K562 (cell line): ENCODE results near the gene ST6GALNAC5.

Source experiments
- CTBP1 ChIP-seq: fragments of 450-650 bp; IDR thresholded peaks from 2 replicates; pipeline ENCODE4 v1.6.1; 2016; ENCODE audit warnings: borderline replicate concordance
- POLR2AphosphoS5 ChIP-seq: IDR thresholded peaks from 2 replicates; pipeline ENCODE4 v1.6.1; 2011; ENCODE audit warnings: mild to moderate bottlenecking, low read depth, low read length, moderate library complexity; ENCODE audit not compliant: control insufficient read depth, insufficient read depth
- SREBF2 ChIP-seq: sonication (generic); formaldehyde crosslinking; IDR thresholded peaks from 2 replicates; pipeline ENCODE4 v1.4.0; 2020; ENCODE audit warnings: mild to moderate bottlenecking, missing genetic modification reagents
- ZBED1 ChIP-seq: IDR thresholded peaks from 2 replicates; pipeline ENCODE4 v1.6.1; 2014
- TF ChIP-seq, protein P1 (sequence below): fragments of 200-800 bp; sonication (Bioruptor generic); IDR thresholded peaks from 2 replicates; pipeline ENCODE4 v1.6.1; 2016; ENCODE audit warnings: missing genetic modification characterization, missing compliant biosample characterization
- TF ChIP-seq, protein P2 (sequence below): sonication (generic); formaldehyde crosslinking; IDR thresholded peaks from 2 replicates; pipeline ENCODE4 v1.8.1; 2022; ENCODE audit warnings: missing genetic modification reagents
- TF ChIP-seq, protein P3 (sequence below): fragments of 450-650 bp; IDR thresholded peaks from 2 replicates; pipeline ENCODE4 v1.6.1; 2017; ENCODE audit warnings: antibody characterized with exemption, mild to moderate bottlenecking

DNA sequence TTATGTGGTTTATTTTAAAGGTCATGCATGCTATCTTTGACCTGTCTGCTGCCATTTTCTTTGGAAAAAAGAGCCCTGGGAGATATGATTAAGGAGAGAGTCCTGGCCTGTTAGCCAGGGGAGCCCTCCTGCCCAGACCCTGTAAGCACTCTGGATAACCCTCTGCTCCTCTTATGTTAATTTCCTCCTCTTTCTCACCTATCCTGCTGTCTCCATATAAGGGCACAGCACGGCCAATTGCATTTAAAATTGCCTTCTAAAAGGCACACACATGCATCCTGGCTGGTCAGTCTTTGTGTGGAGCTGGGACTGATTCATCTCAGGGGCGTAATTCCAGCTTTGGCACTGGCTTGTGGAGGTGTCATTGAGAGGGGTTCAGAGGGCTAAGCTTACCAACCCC, 158.9 kb downstream of the ST6GALNAC5 start:
- TF ChIP-seq CTBP1 (no peak), POLR2AphosphoS5 (no peak), SREBF2 (CRISPR knock-in tag) (no peak), ZBED1 (no peak)
- TF ChIP-seq, protein P1, sequence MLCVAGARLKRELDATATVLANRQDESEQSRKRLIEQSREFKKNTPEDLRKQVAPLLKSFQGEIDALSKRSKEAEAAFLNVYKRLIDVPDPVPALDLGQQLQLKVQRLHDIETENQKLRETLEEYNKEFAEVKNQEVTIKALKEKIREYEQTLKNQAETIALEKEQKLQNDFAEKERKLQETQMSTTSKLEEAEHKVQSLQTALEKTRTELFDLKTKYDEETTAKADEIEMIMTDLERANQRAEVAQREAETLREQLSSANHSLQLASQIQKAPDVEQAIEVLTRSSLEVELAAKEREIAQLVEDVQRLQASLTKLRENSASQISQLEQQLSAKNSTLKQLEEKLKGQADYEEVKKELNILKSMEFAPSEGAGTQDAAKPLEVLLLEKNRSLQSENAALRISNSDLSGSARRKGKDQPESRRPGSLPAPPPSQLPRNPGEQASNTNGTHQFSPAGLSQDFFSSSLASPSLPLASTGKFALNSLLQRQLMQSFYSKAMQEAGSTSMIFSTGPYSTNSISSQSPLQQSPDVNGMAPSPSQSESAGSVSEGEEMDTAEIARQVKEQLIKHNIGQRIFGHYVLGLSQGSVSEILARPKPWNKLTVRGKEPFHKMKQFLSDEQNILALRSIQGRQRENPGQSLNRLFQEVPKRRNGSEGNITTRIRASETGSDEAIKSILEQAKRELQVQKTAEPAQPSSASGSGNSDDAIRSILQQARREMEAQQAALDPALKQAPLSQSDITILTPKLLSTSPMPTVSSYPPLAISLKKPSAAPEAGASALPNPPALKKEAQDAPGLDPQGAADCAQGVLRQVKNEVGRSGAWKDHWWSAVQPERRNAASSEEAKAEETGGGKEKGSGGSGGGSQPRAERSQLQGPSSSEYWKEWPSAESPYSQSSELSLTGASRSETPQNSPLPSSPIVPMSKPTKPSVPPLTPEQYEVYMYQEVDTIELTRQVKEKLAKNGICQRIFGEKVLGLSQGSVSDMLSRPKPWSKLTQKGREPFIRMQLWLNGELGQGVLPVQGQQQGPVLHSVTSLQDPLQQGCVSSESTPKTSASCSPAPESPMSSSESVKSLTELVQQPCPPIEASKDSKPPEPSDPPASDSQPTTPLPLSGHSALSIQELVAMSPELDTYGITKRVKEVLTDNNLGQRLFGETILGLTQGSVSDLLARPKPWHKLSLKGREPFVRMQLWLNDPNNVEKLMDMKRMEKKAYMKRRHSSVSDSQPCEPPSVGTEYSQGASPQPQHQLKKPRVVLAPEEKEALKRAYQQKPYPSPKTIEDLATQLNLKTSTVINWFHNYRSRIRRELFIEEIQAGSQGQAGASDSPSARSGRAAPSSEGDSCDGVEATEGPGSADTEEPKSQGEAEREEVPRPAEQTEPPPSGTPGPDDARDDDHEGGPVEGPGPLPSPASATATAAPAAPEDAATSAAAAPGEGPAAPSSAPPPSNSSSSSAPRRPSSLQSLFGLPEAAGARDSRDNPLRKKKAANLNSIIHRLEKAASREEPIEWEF (CRISPR knock-in tag): no peak
- TF ChIP-seq, protein P2, sequence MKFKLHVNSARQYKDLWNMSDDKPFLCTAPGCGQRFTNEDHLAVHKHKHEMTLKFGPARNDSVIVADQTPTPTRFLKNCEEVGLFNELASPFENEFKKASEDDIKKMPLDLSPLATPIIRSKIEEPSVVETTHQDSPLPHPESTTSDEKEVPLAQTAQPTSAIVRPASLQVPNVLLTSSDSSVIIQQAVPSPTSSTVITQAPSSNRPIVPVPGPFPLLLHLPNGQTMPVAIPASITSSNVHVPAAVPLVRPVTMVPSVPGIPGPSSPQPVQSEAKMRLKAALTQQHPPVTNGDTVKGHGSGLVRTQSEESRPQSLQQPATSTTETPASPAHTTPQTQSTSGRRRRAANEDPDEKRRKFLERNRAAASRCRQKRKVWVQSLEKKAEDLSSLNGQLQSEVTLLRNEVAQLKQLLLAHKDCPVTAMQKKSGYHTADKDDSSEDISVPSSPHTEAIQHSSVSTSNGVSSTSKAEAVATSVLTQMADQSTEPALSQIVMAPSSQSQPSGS: no peak
- TF ChIP-seq, protein P3, sequence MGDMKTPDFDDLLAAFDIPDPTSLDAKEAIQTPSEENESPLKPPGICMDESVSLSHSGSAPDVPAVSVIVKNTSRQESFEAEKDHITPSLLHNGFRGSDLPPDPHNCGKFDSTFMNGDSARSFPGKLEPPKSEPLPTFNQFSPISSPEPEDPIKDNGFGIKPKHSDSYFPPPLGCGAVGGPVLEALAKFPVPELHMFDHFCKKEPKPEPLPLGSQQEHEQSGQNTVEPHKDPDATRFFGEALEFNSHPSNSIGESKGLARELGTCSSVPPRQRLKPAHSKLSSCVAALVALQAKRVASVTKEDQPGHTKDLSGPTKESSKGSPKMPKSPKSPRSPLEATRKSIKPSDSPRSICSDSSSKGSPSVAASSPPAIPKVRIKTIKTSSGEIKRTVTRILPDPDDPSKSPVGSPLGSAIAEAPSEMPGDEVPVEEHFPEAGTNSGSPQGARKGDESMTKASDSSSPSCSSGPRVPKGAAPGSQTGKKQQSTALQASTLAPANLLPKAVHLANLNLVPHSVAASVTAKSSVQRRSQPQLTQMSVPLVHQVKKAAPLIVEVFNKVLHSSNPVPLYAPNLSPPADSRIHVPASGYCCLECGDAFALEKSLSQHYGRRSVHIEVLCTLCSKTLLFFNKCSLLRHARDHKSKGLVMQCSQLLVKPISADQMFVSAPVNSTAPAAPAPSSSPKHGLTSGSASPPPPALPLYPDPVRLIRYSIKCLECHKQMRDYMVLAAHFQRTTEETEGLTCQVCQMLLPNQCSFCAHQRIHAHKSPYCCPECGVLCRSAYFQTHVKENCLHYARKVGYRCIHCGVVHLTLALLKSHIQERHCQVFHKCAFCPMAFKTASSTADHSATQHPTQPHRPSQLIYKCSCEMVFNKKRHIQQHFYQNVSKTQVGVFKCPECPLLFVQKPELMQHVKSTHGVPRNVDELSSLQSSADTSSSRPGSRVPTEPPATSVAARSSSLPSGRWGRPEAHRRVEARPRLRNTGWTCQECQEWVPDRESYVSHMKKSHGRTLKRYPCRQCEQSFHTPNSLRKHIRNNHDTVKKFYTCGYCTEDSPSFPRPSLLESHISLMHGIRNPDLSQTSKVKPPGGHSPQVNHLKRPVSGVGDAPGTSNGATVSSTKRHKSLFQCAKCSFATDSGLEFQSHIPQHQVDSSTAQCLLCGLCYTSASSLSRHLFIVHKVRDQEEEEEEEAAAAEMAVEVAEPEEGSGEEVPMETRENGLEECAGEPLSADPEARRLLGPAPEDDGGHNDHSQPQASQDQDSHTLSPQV: no peak
